ENCODE results near the gene TES.
"Not testable (repeated sequence)": the region's sequence is repeated elsewhere in the genome, so short reads cannot be mapped to it uniquely, and the experiment has no call there.

TES gene, protein sequence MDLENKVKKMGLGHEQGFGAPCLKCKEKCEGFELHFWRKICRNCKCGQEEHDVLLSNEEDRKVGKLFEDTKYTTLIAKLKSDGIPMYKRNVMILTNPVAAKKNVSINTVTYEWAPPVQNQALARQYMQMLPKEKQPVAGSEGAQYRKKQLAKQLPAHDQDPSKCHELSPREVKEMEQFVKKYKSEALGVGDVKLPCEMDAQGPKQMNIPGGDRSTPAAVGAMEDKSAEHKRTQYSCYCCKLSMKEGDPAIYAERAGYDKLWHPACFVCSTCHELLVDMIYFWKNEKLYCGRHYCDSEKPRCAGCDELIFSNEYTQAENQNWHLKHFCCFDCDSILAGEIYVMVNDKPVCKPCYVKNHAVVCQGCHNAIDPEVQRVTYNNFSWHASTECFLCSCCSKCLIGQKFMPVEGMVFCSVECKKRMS

DNA sequence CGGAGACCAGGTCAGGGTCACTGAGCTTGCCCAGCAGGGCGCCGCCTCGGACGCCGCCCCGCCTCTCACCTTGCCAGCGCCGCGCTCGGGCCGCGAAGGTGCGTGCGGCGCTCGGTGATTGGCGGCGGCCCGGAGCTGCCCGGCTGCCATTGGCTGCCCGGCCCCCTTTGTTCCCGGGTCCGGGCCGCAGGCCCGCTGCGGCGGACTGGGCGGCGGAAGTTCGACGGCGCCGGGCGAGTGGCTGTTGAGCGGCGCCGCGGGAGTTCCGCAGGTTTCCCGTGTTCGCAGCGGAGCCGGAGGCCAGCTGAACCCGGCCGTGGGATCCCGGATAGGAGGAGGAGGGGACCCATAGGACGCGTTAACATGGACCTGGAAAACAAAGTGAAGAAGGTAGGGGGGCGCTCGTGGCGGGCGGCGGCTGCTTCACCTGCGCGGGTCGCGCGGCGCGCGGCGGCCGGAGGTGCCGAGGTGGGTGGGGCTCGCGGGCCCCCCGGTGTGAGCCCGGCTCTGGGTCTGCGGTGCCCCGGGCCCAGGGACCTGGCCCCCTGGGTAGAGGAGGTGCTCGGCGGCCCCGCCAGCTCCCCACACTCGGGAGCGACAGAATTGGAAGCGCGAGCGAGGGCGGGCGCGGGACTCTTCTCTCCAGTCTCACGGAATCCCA, at the start of gene TES:
TES (plus strand) TSS at position 195 of the 661 bp plus-strand sequence; CDS start at position 364, 169 bp downstream.
- DNase-seq, result peak; percentile 16

DNA sequence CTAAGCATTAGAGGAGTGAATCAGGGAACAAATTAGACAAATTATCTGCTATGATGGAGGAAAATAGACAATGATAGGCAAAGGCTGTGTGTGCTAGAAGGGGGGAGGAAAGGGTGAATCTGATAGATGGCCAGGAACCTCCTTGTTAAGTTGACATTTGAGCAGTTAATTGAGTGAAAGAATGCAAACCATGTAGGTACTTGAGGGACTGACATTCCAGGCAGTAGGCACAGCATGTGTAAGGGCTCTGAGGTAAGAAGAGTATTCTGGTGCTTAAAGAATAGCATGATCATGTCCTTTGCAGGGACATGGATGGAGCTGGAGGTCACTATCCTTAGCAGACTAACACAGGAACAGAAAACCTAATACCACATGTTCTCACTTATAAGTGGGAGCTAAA, 48.6 kb upstream of the TES start:
- DNase-seq, result no peak

DNA sequence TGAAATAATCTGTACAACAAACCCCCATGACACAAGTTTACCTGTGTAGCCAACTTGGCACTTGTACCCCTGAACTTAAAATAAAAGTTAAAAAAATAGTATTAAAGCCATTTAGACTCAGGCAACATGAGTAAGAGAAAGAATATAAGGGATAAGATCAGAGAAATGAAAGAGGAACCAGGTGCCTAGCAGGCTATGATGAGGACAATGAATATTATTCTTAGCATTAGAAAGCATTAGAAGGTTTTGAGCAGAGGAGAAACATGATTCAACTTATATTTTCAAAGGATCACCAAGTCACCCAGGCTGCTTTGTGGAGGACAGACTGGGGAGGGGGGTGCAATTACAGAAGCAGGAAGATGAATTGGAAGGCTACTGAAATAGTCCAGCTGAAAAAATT, 48.1 kb upstream of the TES start:
- DNase-seq, result no peak

DNA sequence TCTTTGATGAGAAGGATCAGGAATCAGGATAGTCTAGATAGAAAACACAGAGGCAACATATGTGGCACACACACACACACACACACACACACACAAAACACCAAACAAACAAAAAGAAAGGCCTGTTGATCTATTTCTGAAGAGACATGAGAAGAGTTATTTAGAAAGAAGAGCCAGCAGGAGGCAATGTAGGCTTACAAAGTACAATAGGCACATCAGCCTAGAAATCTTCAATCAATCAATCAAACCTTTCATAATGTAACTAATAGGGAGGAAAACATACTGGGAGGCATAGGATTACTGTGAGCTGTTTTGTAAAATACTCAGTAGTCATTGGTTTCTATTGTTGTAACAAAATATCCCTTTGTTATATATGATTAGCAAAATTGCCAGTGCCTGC, 47.3 kb upstream of the TES start:
- no peak for DNase-seq

DNA sequence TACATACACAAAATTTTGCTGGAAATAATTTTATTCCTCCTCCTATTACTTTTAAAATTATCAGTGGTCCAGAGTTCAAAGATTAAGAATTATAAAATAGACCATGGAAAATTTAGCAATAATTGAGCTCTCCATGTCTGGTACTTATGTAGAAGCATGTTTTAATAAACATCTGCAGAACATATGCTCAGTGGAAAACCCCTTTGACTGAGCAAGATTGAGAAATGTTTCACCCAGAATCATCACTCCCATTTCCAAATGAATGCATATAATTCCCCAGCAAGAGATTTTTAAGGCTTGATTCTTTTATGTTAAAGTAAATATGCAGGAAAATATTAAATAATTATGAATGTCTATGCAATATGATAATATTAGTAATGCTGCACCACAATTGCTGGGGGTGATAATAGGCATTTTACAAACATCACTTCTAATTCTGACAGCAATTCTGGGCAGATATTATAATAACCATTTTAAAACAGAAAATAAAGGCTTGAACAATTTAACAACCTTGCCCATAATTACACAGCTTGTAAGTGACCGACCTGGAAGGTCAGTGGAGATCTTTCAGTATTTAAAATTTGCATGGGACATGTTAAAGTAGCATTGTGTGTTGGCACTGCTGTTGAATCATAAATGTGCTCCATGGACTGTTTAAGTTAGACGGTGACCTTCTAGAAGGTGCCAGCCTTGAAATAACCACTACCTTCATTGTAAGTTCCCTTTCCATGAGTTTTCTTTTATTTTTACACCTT, 45.6 kb upstream of the TES start:
- no peak for DNase-seq

DNA sequence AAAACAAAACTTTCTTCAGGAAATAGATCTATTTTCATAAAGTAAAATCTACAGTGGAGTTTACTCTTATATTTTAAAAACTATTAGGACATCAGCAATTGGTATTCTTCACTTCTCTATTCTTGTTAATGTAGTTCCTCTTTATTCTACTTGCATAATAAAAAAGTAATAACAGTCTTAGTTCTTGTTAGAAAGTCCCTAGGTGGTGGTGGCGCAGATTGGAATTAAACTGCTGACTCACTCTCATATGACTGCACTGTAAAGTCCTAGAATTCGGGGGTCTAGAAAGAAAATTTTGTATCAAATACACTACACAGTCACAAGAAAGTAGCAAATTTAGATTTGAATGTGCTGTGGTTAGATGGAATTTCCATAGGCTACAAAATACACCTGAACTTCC, 44.6 kb upstream of the TES start:
- DNase-seq, result no peak

DNA sequence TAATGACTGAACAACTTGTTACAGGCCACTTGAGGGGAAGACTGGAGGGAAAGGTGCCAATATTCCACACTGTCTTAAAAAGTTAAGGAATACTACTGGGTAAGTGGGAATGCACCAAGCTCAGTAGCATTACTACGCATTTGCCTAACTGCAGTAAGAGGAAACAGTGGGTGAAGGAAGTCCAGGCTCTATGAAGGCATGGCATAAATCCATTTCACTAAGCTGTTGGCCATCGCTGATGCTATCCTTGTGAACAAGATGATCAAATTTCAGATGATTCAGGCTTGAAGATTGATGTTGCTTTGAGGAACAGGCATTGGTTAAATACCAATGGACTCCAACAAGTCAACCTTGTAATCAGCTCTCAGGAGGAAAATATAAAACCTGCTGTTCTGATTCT, 44.2 kb upstream of the TES start:
- no peak for DNase-seq

DNA sequence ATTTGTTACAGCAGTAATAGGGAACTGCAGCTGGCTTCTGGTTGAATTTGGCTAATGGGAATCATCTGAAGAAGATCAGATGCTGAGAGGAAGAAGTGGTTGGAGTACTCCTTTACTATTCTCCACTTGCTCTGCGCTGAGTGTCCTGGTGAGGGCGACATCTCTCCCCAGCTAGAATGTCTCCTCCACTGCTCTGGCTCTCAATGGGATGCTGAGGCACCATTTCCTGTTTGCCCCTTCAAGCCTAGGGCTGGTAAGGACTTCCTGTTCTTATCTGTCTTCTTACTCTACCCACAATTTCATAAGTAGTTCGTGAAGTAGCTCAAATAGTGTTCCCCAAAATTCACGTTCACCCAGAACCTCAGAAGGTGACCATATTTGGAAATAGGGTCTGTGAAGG, 43.2 kb upstream of the TES start:
- DNase-seq, result no peak

DNA sequence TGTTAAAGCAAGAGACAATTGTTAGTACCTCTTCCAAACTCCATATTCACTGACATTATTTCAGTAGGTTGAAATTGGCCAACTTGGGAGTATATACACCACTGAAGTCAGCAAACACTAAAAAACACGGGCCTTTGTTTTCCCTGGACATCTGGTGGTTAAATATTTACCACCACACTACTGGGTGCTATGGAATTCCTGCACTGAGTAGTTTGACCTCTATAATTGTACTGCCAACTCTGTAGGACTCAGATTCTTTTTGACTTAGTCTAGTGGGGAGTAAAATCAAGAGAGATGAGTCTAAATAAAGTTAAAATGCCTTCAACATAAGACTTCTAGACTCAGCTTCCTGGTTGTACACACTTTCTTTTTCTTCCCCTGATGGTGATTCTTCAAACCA, 41.3 kb upstream of the TES start:
- DNase-seq, result no peak

DNA sequence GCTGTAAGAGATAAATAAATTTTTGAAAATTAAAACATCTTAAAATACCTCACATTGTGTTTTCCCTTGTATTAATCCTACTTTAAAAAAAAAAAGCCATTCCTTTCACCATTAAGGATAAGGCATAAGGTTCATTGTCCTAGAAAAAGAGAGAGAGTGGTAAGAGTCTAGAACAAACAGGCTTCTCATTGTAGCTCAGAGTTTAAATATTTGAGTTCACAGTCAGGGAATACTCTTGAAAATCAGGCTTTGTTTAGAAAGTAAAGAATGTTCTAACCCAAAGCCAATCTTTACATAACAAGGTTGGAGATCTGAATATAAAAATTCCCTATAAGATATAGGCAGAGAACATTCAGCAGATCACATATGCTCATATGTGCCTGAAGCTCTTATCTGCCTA, 40.2 kb upstream of the TES start:
- DNase-seq, result no peak

DNA sequence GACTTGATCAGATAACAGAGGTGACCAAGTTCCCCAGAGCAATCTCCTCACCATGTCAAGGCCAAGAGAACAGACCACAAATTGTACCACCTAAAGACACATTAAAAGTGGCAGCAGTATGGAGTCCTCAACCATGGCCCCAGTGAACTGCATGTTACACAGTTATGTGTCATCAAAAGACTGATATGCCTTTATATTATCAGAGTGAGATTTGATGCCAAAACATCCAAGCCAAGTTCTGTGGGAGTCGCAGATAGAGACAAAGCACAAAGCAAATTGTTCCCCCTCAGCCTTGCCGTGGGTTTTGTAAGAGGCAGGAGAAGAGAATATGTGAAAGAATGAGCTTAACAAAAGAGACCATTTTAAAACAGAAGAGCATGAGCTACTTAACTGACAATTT, 39.2 kb upstream of the TES start:
- no peak for DNase-seq

DNA sequence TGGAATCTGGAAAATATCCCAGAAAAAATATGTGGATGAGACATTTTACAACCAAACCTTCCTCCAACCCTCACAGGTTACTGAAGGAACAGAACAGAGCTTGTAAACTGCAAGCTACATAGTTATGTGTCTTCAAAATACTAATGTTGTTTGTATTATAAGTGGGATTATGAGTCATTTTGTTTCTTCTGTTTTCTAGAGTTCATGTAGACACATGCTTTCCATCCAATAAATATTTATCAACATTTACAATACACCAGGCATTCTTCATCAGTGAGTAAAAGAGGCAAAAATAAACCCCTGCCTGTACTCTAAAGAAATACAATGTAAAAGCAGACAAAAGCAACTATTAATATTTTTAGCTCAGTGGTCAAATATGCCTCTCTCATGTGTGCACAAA, 38.0 kb upstream of the TES start:
- no peak for DNase-seq

DNA sequence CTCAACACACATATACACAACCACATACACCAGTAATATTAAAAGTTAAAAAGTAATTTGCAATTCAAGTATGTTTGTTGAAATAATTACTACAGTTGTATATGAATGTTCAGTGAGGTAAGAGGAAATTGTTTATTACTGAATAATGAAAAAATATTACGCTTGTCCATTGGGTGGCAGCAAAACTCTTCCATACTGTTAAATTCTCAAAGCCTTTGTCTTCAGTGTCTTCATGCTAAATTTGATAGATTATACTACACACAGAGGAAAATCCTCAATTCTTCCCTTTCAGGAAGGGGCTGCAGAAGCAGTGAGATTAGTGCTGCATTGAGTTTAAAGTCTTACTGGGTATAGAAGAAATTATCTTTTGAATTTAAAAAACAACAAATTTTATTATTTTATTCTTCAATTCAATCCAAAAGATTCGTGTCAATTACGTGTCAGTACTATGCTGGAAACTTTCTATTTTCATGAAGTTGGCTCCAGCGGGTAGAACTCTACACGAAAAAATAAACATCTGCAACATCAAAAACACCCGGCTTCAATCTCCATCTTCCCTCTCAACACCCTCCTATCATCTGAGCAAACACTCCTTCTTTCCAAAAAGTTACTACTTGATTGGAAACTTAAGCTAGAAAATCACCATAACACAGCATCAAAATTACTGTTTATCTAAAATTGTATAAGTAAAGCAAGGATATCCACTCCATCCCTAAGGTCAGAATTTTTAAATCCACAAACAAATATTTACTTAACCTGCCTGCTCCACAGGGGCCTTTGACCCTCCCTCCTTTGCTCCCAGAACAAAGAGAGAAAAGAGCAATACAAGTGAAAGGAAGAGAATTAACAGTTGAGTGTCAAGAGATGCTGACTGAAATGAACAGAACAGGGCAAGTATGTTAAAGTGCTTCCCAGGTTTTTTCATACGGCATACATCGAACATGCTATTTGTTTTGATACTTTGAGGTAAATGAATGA, 37.0 kb upstream of the TES start:
- DNase-seq, result no peak

DNA sequence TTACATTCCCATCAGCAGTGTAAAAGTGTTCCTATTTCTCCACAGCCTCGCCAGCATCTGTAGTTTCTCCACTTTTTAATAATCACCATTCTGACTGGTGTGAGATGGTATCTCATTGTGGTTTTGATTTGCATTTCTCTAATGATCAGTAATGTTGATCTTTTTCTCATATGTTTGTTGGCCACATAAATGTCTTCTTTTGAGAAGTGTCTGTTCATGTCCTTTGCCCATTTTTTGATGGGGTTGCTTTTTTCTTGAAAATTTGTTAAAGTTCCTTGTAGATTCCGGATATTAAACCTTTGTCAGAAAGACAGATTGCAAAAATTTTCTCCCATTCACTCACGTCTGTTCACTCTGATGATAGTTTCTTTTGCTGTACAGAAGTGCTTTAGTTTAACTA, 35.2 kb upstream of the TES start:
- DNase-seq, result not testable (repeated sequence)

DNA sequence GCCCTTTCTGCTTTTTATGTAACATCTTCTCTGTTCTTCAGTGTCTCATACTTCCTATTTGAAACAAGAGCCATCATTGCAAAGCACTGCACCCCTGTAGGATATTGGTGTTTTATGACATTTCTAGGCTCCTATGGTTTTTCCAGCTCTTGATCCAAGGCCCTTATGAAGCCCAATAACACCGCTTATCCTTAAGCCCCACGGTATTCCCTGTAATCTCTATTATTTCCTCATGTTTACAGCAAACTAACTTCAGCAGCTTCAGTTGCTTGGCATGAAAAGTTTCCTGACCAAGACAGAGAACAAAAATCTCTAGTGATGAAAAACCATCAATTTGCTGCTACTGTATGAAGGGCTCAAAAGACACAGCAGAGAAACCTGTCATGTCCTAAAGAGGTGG, 34.1 kb upstream of the TES start:
- DNase-seq, result no peak

DNA sequence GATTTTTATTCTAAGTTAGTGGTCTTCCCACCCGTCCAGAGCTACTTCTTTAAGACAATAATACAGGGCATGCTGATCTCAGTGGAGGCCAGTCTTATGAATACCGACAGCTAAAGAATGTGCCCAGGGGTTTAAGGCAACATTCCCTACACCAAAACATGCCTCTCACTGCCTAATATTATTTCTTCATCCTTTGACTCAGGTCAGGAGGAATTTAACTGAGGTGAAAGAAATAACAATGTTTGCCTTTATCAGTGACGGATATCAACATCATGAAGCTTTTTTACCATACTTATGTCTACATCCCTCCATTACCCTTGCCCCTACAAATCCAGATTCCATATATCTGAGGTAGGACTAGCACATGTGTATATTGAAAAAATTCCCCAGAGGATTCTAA, 33.3 kb upstream of the TES start:
- DNase-seq, result no peak

DNA sequence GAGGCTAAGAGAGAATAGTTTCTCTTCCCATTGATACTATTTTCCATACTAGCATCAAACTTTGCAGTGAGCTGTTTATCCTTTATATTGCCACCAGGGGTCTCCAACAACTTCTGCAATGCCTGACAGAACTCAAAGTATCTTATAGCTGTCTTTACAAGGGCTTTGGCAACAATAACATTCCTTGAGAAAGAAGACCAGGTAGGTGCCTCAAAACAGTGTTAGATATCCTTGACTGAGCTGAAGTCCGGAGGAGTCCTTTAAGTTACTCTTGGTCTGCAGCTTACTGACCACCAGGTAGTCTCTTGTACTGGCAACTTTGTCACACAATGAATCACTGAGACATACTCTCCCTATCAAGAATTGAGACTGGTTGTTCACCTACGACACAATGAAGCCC, 30.0 kb upstream of the TES start:
- no peak for DNase-seq

DNA sequence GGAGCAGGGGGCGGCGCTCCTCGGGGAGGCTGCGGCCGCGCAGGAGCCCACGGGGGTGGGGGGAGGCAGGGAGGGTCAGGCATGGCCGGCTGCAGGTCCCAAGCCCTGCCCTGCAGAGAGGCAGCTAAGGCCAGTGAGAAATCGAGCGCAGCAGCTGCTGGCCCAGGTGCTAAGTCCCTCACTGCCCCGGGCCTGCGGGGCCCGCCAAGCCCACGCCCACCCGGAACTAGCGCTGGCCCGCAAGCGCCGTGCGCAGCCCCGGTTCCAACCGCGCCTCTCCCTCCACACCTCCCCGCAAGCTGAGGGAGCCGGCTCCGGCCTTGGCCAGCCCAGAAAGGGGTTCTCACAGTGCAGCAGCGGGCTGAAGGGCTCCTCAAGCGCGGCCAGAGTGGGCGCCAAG, 28.3 kb upstream of the TES start:
- DNase-seq, result no peak

DNA sequence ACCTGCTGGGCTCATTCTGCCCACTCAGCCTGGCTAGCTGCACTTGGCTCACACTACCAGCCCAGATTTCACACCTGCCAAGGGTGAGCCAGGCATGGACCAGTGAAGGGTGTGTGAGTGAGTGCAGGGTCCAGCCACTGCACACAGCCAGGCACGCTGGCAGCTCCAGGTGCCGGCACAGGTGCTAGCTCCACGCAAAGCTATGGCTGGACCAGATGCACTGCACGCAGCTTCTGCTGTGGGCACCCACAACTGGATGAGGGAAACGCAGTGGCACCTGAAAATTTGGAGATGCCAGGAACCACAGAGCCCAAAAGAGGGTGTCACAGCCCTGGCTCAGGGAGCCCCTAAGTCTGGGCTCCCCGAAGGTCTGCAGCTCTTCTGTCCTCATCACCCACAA, 24.9 kb upstream of the TES start:
- no peak for DNase-seq

DNA sequence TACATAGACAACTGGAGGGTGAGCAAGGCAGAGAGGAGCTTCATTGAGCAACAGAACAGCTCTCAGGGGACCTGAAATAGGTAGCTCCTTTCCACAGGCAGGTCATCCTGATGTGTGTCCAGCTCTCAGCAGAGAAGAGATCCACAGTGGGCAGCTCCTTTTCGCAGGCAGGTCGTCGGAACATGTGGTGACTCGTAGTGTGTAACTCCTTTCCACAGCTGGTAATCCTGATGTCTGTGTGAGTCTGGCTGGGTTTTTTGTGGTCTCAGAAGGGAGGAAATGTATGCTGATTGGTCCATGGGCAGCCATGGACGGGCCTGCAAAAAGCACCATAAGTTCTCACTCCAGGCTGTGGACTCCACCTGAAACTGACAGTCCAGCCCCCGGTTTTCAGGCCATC, 24.4 kb upstream of the TES start:
- no peak for DNase-seq

DNA sequence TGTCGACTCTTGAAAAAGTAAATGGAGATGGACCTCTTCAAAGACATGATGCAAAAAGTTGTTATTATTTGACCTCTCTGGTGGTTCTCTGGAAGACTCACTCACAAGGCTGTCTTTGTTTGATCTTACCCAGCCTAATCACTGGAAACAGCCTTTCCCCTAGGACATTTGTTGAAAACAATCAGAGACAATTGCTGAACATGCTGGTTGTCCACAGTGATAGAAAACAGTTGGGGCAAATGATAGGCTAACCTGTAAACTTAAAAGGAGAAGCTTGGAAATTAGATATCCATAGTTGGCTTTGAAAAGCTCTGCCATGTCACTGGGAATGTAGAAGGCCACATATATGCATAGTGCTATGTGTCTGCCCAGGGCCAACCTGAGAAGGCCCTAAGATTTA, 22.9 kb upstream of the TES start:
- DNase-seq, result no peak

DNA sequence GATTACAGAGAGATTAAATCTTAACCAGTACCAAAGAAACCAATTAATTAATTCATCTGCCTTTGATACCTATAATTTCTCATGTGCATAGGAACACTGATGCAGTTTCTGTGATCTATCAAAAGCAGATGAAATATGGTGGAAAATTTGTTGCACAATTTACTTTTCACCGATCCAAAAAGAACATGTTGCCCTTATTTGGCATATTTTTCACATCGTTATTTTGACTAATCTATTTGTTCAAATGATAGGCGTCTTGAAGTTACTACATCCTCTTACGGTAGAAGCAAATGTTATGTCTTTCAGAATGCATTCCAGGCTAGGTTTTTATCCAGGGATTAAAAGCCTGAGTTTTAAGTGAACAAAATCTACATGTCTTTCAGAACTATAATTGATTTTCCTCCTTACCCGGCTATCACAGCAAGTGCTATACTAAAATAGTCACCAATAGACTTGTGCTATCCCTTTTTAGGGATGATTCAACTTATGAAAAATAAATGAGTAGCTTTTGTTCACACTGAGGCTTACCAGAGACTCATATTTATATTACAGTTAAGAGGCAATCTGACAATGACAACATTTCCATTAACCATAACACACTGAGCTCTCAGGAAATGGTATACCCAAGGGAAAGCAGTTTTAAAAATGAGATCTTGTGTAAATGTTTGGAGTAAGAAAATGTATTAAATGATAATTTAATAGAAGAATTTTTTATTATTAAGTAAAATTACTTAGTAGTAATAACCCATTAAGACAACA, 16.8 kb upstream of the TES start:
- DNase-seq, result no peak

All from T1000 (cell line).